ENCODE data around the gene FTO. TPM values are rescaled to one million over a fixed set of nuclear protein-coding genes. Genes with fewer than 3 reads are reported as not detected.

Gene FTO
- total RNA-seq, 4 donors from 2014 or later = 62.0 to 90.1 (median 75.1) TPM

DNA sequence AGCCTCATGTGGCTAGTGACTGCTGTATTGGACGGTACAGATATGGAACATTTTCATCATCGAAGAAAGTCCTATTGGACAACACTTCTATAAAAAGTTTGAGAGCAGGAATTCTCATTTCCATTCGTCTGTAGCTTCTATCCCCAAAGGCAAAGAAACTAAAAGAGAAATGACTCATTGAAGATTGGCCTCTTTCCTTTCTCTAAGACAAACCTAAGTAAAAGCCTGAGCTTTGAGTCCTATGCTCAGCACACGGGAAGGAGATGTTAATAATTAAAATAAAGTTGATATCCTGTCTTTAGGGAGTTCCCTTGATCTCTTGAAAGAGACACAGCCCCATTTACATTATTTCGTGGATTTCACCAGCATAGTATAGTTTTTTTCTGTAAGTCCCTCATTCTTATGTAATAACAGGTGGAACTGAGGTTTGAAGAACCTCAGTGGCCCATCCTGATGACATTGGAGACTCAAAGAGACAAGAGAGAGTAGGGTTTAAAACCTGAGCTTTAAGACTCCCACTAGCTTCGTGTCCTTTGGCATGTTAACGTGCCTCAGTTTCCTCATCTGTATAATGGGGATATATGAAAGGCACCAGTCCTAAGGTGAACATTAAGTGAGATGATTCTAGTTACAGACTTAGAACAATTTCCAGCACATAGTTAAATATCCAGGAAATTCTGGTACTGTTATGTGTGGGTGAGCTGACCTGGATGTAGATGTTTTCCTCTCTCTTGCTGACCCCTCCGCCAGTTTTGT lies 408.7 kb downstream of the FTO start:
- intact Hi-C loops (cut with DNase I; ENCODE audit: low total_unique reads) (no loop called here), in situ Hi-C loops (cut with MboI; ENCODE audit: low sequenced_read_pairs in 4 of 4) (no loop called here)
- H3K4me3 ChIP-seq = no peak overlapping the region
- H3K27ac ChIP-seq = no peak overlapping the region
- TF ChIP-seq, protein P1, sequence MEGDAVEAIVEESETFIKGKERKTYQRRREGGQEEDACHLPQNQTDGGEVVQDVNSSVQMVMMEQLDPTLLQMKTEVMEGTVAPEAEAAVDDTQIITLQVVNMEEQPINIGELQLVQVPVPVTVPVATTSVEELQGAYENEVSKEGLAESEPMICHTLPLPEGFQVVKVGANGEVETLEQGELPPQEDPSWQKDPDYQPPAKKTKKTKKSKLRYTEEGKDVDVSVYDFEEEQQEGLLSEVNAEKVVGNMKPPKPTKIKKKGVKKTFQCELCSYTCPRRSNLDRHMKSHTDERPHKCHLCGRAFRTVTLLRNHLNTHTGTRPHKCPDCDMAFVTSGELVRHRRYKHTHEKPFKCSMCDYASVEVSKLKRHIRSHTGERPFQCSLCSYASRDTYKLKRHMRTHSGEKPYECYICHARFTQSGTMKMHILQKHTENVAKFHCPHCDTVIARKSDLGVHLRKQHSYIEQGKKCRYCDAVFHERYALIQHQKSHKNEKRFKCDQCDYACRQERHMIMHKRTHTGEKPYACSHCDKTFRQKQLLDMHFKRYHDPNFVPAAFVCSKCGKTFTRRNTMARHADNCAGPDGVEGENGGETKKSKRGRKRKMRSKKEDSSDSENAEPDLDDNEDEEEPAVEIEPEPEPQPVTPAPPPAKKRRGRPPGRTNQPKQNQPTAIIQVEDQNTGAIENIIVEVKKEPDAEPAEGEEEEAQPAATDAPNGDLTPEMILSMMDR (IDR thresholded peaks at IDR 0.05 in 4 of 5, conservative IDR thresholded peaks at IDR 0.05 in 1 of 5) = no peak
- no peak for TF ChIP-seq POLR2A (IDR thresholded peaks at IDR 0.05)
- ATAC-seq = no peak
- no peaks in the 10 kb centered on the region for H3K36me3 ChIP-seq
- no peak for DNase-seq
- H3K4me1 ChIP-seq = no peaks in the 10 kb centered on the region
- no peaks in the 10 kb centered on the region for H3K9me3 ChIP-seq
- H3K27me3 ChIP-seq = no peaks in the 10 kb centered on the region

DNA sequence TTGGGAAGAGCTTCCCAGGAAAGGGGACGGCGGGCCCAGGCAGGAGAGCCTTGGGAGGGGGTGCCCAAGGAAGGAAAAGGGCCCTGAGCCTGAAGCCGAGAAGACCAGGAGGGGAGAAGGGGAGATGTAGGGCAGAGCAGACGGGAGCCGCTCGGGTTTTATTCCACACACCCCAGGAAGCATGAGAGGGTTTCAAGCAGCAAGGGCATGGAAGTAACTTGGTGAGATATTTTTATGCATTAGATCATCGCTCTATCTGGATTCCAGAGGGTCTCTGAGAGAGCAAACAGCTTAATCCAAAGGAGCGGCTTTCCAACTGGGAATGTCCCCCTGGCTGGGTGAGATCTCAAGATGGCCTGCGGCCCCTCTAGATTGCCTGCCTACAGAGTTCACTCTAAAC lies 411.6 kb downstream of the FTO start:
- no peak for TF ChIP-seq POLR2A (IDR thresholded peaks at IDR 0.05)
- TF ChIP-seq, protein P1 (IDR thresholded peaks at IDR 0.05 in 4 of 5, conservative IDR thresholded peaks at IDR 0.05 in 1 of 5) = no peak
- H3K9me3 ChIP-seq = no peaks in the 10 kb centered on the region
- in situ Hi-C loops (cut with MboI; ENCODE audit: low sequenced_read_pairs in 4 of 4) = no loop called here
- H3K36me3 ChIP-seq = no peaks in the 10 kb centered on the region
- H3K4me3 ChIP-seq = no peak overlapping the region
- no peaks in the 10 kb centered on the region for H3K4me1 ChIP-seq
- H3K27me3 ChIP-seq = no peaks in the 10 kb centered on the region
- DNase-seq (no peak), ATAC-seq (no peak)
- intact Hi-C loops (cut with DNase I; ENCODE audit: low total_unique reads) = no loop called here
- H3K27ac ChIP-seq = no peak overlapping the region

DNA sequence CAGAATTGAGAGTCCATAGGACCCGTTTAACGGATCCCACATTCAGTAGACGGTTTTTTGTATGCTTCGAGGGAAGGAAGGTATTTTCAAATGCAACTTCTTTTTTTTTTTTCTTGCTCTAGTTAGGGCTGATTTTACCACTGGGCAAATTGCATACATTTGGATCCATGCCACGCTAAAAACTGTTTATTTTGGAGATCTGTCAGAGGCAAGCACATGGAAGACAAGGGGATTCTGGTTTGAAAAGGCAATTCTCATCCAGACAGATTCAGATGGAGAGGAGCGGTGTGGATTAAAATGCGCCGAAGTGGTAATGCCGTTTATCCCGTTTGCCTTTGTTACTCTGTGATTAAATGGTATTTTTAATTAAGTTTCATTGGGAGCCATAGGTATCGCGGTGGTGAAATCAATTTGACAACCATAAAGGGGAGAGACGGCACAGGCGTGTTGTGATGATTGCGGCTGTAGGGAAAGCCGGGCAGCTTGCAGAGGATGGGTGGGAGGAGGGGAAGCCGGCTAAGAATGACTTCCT lies 412.2 kb downstream of the FTO start:
- intact Hi-C loops (cut with DNase I; ENCODE audit: low total_unique reads) = no loop called here
- TF ChIP-seq, protein P1 (IDR thresholded peaks at IDR 0.05 in 4 of 5, conservative IDR thresholded peaks at IDR 0.05 in 1 of 5) = no peak
- in situ Hi-C loops (cut with MboI; ENCODE audit: low sequenced_read_pairs in 4 of 4) = no loop called here
- DNase-seq = no peak
- H3K27me3 ChIP-seq = no peaks in the 10 kb centered on the region
- H3K9me3 ChIP-seq = no peaks in the 10 kb centered on the region
- H3K4me3 ChIP-seq = no peak overlapping the region
- no peak for ATAC-seq
- no peaks in the 10 kb centered on the region for H3K36me3 ChIP-seq
- H3K27ac ChIP-seq = no peak overlapping the region
- H3K4me1 ChIP-seq = no peaks in the 10 kb centered on the region

DNA sequence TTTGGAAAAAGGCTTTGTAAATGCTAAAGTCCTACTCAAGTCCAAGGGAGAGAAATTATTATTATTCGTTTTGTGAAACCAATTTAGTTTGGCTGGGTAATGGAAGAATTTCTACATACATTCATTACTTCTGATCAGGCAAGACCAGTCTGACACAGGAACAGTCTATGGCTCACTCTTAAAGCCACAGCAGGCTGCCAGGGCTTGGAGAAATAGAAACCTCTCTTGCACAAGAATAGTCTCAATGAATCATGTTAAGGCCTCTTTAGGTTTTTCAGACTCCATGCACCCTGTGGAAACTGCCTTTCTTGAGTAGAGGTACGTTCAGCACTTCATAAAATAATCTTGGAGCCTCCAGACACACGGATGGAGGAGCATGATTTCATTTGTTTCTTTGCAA lies 414.9 kb downstream of the FTO start:
- H3K36me3 ChIP-seq = no peaks in the 10 kb centered on the region
- TF ChIP-seq, protein P1 (IDR thresholded peaks at IDR 0.05 in 4 of 5, conservative IDR thresholded peaks at IDR 0.05 in 1 of 5) = no peak
- no peak for TF ChIP-seq POLR2A (IDR thresholded peaks at IDR 0.05)
- H3K27me3 ChIP-seq = no peaks in the 10 kb centered on the region
- no peaks in the 10 kb centered on the region for H3K4me1 ChIP-seq
- H3K9me3 ChIP-seq = no peaks in the 10 kb centered on the region
- DNase-seq = no peak
- ATAC-seq = no peak
- in situ Hi-C loops (cut with MboI; ENCODE audit: low sequenced_read_pairs in 4 of 4) (no loop called here), intact Hi-C loops (cut with DNase I; ENCODE audit: low total_unique reads) (no loop called here)
- H3K4me3 ChIP-seq = no peak overlapping the region
- H3K27ac ChIP-seq = no peak overlapping the region

Data from gastrocnemius medialis (tissue), 4 donors.